ENCODE measurements around the gene MB21D2. TPM values are rescaled to one million over a fixed set of nuclear protein-coding genes. Genes with fewer than 3 reads are reported as not detected.

Gene MB21D2
- total and polyA plus RNA-seq, 2 of the 8 experiments (the other 6 are each of a cell fraction or from before 2014, with no cell fraction given), result 10.0 to 21.0 TPM

- TF ChIP-seq CHD7 (IDR thresholded peaks at IDR 0.05; ENCODE audit: insufficient replicate concordance, low read length), result no peak
- TF ChIP-seq PHF8 (conservative IDR thresholded peaks at IDR 0.05; ENCODE audit: low read depth, low read length), result no peak
- no peak for TF ChIP-seq JUND (IDR thresholded peaks at IDR 0.05; ENCODE audit: low read length)
- TF ChIP-seq TBP (IDR thresholded peaks at IDR 0.05; ENCODE audit: low read depth, low read length), result no peak
- TF ChIP-seq BACH1 (IDR thresholded peaks at IDR 0.05; ENCODE audit: low read length), result no peak
- no peak for TF ChIP-seq KDM4A (IDR thresholded peaks at IDR 0.05; ENCODE audit: low read depth, low read length, severe bottlenecking)
- TF ChIP-seq POU5F1 (IDR thresholded peaks at IDR 0.05; ENCODE audit: low read depth, low read length), result no peak
Measured at GRCh38 chr3:192818126-192818525, 99.5 kb downstream of the MB21D2 start (continued).

All from H1 (cell line).